ENCODE data around the gene CFAP73.

- TF ChIP-seq CTCF (IDR thresholded peaks at IDR 0.05; ENCODE audit: low read depth, low read length) (no peak), POLR2A (IDR thresholded peaks at IDR 0.05; ENCODE audit: extremely low read depth, insufficient read length) (no peak)
Observed at GRCh38 chr12:113108308-113108707, 41.2 kb upstream of the CFAP73 start.
